Mammary epithelial cell (primary cell): ENCODE data around the gene TRAF4.
"Not testable (repeated sequence)": the region's sequence is repeated elsewhere in the genome, so short reads cannot be mapped to it uniquely, and the experiment has no call there.

Source experiments
- EZH2 ChIP-seq: IDR thresholded peaks from 2 replicates; pipeline ENCODE4 v1.6.1; 2012; ENCODE audit warnings: low read length, inconsistent platforms, borderline replicate concordance
- TF ChIP-seq, protein P1 (sequence below), 2 donors: IDR thresholded peaks in 1 of 2; conservative IDR thresholded peaks in 1 of 2; 2 replicates each; pipeline ENCODE4 v1.5.1; 2011 to 2012; ENCODE audit warnings: inconsistent platforms in 2 of 2, low read length in 2 of 2, mild to moderate bottlenecking in 2 of 2, control low read depth in 1 of 2, low read depth in 1 of 2; ENCODE audit not compliant: insufficient read depth in 1 of 2; ENCODE audit errors: extremely low read depth in 1 of 2

DNA sequence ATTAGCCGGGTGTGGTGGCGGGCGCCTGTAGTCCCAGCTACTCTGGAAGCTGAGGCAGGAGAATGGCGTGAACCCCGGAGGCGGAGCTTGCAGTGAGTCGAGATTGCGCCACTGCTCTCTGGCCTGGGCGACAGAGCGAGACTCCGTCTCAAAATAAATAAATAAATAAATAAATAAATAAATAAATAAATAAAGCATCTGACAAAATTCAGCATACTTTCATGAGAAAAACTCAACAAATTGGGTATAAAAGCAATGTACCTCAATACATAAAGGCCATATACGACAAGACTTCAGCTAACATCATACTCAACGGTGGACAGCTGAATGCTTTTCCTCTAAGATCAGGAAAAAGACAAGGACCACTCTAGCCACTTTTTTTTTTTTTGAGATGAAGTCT is 35.8 kb downstream of the TRAF4 start:
- TF ChIP-seq, protein P1, sequence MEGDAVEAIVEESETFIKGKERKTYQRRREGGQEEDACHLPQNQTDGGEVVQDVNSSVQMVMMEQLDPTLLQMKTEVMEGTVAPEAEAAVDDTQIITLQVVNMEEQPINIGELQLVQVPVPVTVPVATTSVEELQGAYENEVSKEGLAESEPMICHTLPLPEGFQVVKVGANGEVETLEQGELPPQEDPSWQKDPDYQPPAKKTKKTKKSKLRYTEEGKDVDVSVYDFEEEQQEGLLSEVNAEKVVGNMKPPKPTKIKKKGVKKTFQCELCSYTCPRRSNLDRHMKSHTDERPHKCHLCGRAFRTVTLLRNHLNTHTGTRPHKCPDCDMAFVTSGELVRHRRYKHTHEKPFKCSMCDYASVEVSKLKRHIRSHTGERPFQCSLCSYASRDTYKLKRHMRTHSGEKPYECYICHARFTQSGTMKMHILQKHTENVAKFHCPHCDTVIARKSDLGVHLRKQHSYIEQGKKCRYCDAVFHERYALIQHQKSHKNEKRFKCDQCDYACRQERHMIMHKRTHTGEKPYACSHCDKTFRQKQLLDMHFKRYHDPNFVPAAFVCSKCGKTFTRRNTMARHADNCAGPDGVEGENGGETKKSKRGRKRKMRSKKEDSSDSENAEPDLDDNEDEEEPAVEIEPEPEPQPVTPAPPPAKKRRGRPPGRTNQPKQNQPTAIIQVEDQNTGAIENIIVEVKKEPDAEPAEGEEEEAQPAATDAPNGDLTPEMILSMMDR (conservative IDR thresholded peaks at IDR 0.05 in 1 of 2, IDR thresholded peaks at IDR 0.05 in 1 of 2; ENCODE audit: extremely low read depth in 1 of 2, insufficient read depth in 1 of 2, low read depth in 1 of 2, low read length in 2 of 2) = not testable (repeated sequence)
- TF ChIP-seq EZH2 = not testable (repeated sequence)
